ENCODE results near the gene ZKSCAN1. TPM values are rescaled to one million over a fixed set of nuclear protein-coding genes. Genes with fewer than 3 reads are reported as not detected.

The ZKSCAN1 gene
- total and polyA plus RNA-seq, 2 experiments from 2014 or later, result 22.3 to 33.7 TPM

DNA sequence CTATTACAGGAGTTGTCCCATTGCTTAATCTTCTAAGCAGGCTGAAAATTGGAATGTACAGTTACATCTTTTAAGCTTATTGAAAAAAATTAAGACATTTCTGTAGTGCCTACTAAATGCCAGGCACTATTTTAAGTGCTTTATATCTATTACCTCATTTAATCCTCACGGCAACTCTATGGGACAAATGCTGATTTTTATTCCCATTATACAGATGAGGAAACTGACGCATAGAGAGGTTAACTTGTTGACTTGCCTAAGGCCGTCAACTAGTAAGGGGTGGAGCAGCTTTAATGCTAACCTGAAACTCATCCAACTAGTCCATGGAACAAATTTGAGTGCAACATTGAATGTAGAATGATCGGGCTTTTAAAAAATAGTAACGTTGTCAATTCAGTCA, 2.5 kb downstream of the ZKSCAN1 start:
- no peaks in the 10 kb centered on the region for H3K36me3 ChIP-seq
- H3K27me3 ChIP-seq, result no peaks in the 10 kb centered on the region
- no peak for DNase-seq (ENCODE audit: low read depth in 1 of 2, low spot score in 1 of 2)
- no peaks in the 10 kb centered on the region for H3K9me3 ChIP-seq (ENCODE audit: low read depth)
- H3K4me1 ChIP-seq (ENCODE audit: low read depth), result peaks cover 3% of the 10 kb centered on the region
- no peak overlapping the region for H3K27ac ChIP-seq
- TF ChIP-seq, protein P1, sequence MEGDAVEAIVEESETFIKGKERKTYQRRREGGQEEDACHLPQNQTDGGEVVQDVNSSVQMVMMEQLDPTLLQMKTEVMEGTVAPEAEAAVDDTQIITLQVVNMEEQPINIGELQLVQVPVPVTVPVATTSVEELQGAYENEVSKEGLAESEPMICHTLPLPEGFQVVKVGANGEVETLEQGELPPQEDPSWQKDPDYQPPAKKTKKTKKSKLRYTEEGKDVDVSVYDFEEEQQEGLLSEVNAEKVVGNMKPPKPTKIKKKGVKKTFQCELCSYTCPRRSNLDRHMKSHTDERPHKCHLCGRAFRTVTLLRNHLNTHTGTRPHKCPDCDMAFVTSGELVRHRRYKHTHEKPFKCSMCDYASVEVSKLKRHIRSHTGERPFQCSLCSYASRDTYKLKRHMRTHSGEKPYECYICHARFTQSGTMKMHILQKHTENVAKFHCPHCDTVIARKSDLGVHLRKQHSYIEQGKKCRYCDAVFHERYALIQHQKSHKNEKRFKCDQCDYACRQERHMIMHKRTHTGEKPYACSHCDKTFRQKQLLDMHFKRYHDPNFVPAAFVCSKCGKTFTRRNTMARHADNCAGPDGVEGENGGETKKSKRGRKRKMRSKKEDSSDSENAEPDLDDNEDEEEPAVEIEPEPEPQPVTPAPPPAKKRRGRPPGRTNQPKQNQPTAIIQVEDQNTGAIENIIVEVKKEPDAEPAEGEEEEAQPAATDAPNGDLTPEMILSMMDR (IDR thresholded peaks at IDR 0.05; ENCODE audit: low read depth, low read length), result no peak
- no peak overlapping the region for H3K4me3 ChIP-seq

- H3K36me3 ChIP-seq, result peaks cover 12% of the 10 kb centered on the region
Measured at GRCh38 chr7:100019908-100020307, 4.5 kb downstream of the ZKSCAN1 start.

GRCh38 chr7:100021297-100021696, 5.9 kb downstream of the ZKSCAN1 start:
- Histone ChIP-seq H3K36me3 (peaks cover 21% of the 10 kb centered on the region), H3K9me3 (ENCODE audit: low read depth) (no peaks in the 10 kb centered on the region), H3K4me1 (ENCODE audit: low read depth) (peaks cover 3% of the 10 kb centered on the region), H3K4me3 (no peak overlapping the region), H3K27me3 (no peaks in the 10 kb centered on the region), H3K27ac (no peak overlapping the region)
- no peak for DNase-seq (ENCODE audit: low read depth in 1 of 2, low spot score in 1 of 2)
- TF ChIP-seq, protein P1 (IDR thresholded peaks at IDR 0.05; ENCODE audit: low read depth, low read length), result no peak

More at GRCh38 chr7:100019908-100020307, 4.5 kb downstream of the ZKSCAN1 start:
- Histone ChIP-seq H3K4me1 (ENCODE audit: low read depth) (peaks cover 3% of the 10 kb centered on the region), H3K27me3 (no peaks in the 10 kb centered on the region), H3K4me3 (no peak overlapping the region), H3K27ac (peak overlapping the region; percentile 27), H3K9me3 (ENCODE audit: low read depth) (no peaks in the 10 kb centered on the region)
- TF ChIP-seq, protein P1 (IDR thresholded peaks at IDR 0.05; ENCODE audit: low read depth, low read length), result no peak
- DNase-seq (ENCODE audit: low read depth in 1 of 2, low spot score in 1 of 2), result peak in 1 of 2 donors; percentile 21

GRCh38 chr7:100022621-100023020, 7.2 kb downstream of the ZKSCAN1 start:
- Histone ChIP-seq H3K27me3 (no peaks in the 10 kb centered on the region), H3K4me3 (no peak overlapping the region), H3K27ac (no peak overlapping the region), H3K9me3 (ENCODE audit: low read depth) (no peaks in the 10 kb centered on the region), H3K36me3 (peaks cover 29% of the 10 kb centered on the region), H3K4me1 (ENCODE audit: low read depth) (no peaks in the 10 kb centered on the region)
- TF ChIP-seq, protein P1 (IDR thresholded peaks at IDR 0.05; ENCODE audit: low read depth, low read length), result no peak
- DNase-seq (ENCODE audit: low read depth in 1 of 2, low spot score in 1 of 2), result no peak

DNA sequence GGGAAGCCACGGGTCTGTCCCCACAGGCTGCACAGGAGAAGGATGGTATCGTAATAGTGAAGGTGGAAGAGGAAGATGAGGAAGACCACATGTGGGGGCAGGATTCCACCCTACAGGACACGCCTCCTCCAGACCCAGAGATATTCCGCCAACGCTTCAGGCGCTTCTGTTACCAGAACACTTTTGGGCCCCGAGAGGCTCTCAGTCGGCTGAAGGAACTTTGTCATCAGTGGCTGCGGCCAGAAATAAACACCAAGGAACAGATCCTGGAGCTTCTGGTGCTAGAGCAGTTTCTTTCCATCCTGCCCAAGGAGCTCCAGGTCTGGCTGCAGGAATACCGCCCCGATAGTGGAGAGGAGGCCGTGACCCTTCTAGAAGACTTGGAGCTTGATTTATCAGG, 8.1 kb downstream of the ZKSCAN1 start:
- TF ChIP-seq, protein P1 (IDR thresholded peaks at IDR 0.05; ENCODE audit: low read depth, low read length), result no peak
- Histone ChIP-seq H3K27me3 (no peaks in the 10 kb centered on the region), H3K4me3 (no peak overlapping the region), H3K27ac (no peak overlapping the region), H3K9me3 (ENCODE audit: low read depth) (no peaks in the 10 kb centered on the region), H3K36me3 (peaks cover 33% of the 10 kb centered on the region), H3K4me1 (ENCODE audit: low read depth) (no peaks in the 10 kb centered on the region)
- DNase-seq (ENCODE audit: low read depth in 1 of 2, low spot score in 1 of 2), result no peak

Measured in cardiac muscle cell (in vitro differentiated cells and primary cell).